Skeletal muscle tissue (tissue), 4 donors: ENCODE measurements around the gene DDX18. TPM values are rescaled to one million over a fixed set of nuclear protein-coding genes. Genes with fewer than 3 reads are reported as not detected.
"Not testable (repeated sequence)": the region's sequence is repeated elsewhere in the genome, so short reads cannot be mapped to it uniquely, and the experiment has no call there.

Experiments
- H3K27ac ChIP-seq: one replicate; pipeline ENCODE4 v1.7.0; 2013; ENCODE audit warnings: mild to moderate bottlenecking, low read depth, low read length, inconsistent platforms
- H3K27me3 ChIP-seq, 3 donors: one replicate each; pipeline ENCODE4 v1.7.0; 2013; ENCODE audit warnings: low read length in 3 of 3; ENCODE audit not compliant: control insufficient read depth in 3 of 3, insufficient read depth in 3 of 3
- H3K36me3 ChIP-seq, 3 donors: one replicate each; pipeline ENCODE4 v1.7.0; 2013; ENCODE audit warnings: low read length in 3 of 3; ENCODE audit not compliant: control insufficient read depth in 3 of 3, insufficient read depth in 3 of 3
- H3K4me1 ChIP-seq, 3 donors: one replicate each; pipeline ENCODE4 v1.7.0; 2013; ENCODE audit warnings: low read length in 3 of 3, mild to moderate bottlenecking in 3 of 3; ENCODE audit not compliant: control insufficient read depth in 3 of 3, insufficient read depth in 3 of 3
- H3K4me3 ChIP-seq, 3 donors: one replicate each; pipeline ENCODE4 v1.7.0; 2013; ENCODE audit warnings: low read length in 3 of 3
- H3K9ac ChIP-seq, 3 donors: one replicate each; pipeline ENCODE4 v1.7.0; 2013; ENCODE audit warnings: low read length in 3 of 3, mild to moderate bottlenecking in 3 of 3, moderate library complexity in 2 of 3, low read depth in 1 of 3
- H3K9me3 ChIP-seq, 3 donors: one replicate each; pipeline ENCODE4 v1.7.0; 2013; ENCODE audit warnings: low read length in 3 of 3; ENCODE audit not compliant: control insufficient read depth in 3 of 3
- total RNA-seq: library from RNA; depleted of rRNA; stranded (reverse); fragments of >200 nt; gene quantifications from one replicate; pipeline ENCODE4 v1.2.3, GENCODE V29; 2014
- donor health status: Osteomylitis.

The DDX18 gene
- total RNA-seq, 1 donor from 2014 or later, result 32.4 TPM

GRCh38 chr2:117801826-117802225, 12.7 kb upstream of the DDX18 start:
- H3K9ac ChIP-seq, result no peak overlapping the region
- H3K4me3 ChIP-seq, result no peak overlapping the region
- no peaks in the 10 kb centered on the region for H3K36me3 ChIP-seq
- no peaks in the 10 kb centered on the region for H3K9me3 ChIP-seq
- H3K4me1 ChIP-seq, result no peaks in the 10 kb centered on the region
- H3K27ac ChIP-seq, result no peak overlapping the region
- H3K27me3 ChIP-seq, result peaks cover 2 to 13% (median 3%) of the 10 kb centered on the region in 3 donors

- not testable (repeated sequence) for H3K36me3 ChIP-seq, H3K9ac ChIP-seq, H3K4me3 ChIP-seq, H3K9me3 ChIP-seq, H3K27ac ChIP-seq, H3K4me1 ChIP-seq
- peaks cover 2 to 13% (median 3%) of the 10 kb centered on the region in 3 donors for H3K27me3 ChIP-seq
These were observed 10.7 kb upstream of the DDX18 start for GRCh38 chr2:117803644-117804325.

GRCh38 chr2:117812443-117812842, 2.0 kb upstream of the DDX18 start:
- Histone ChIP-seq H3K4me1 (peaks cover 9 to 18% (median 10%) of the 10 kb centered on the region in 3 donors), H3K36me3 (peaks cover 0 to 6% (median 2%) of the 10 kb centered on the region in 3 donors), H3K27ac (no peak overlapping the region), H3K9me3 (no peaks in the 10 kb centered on the region), H3K4me3 (no peak overlapping the region), H3K9ac (no peak overlapping the region), H3K27me3 (no peaks in the 10 kb centered on the region)

- H3K36me3 ChIP-seq, result peaks cover 16 to 36% (median 31%) of the 10 kb centered on the region in 3 donors
- H3K4me3 ChIP-seq, result peak overlapping the region in 2 of 3 donors; percentile 95 to 99
- peaks cover 9 to 18% (median 10%) of the 10 kb centered on the region in 3 donors for H3K4me1 ChIP-seq
- H3K27ac ChIP-seq, result no peak overlapping the region
- no peaks in the 10 kb centered on the region for H3K9me3 ChIP-seq
- no peaks in the 10 kb centered on the region for H3K27me3 ChIP-seq
- H3K9ac ChIP-seq, result no peak overlapping the region
These were observed 1.5 kb downstream of the DDX18 start for GRCh38 chr2:117815946-117816345.

- H3K9me3 ChIP-seq, result no peaks in the 10 kb centered on the region
- no peak overlapping the region for H3K27ac ChIP-seq
- H3K27me3 ChIP-seq, result no peaks in the 10 kb centered on the region
- H3K4me1 ChIP-seq, result peaks cover 9 to 18% (median 10%) of the 10 kb centered on the region in 3 donors
- H3K36me3 ChIP-seq, result peaks cover 31 to 65% (median 56%) of the 10 kb centered on the region in 3 donors
- no peak overlapping the region for H3K9ac ChIP-seq
- H3K4me3 ChIP-seq, result no peak overlapping the region
These were observed 4.4 kb downstream of the DDX18 start for GRCh38 chr2:117818921-117819320.

- Histone ChIP-seq H3K27me3 (no peaks in the 10 kb centered on the region), H3K27ac (no peak overlapping the region), H3K9ac (no peak overlapping the region), H3K36me3 (peaks cover 34 to 80% (median 68%) of the 10 kb centered on the region in 3 donors), H3K9me3 (no peaks in the 10 kb centered on the region), H3K4me1 (peaks cover 6 to 11% (median 6%) of the 10 kb centered on the region in 3 donors), H3K4me3 (no peak overlapping the region)
These were observed 6.0 kb downstream of the DDX18 start for GRCh38 chr2:117820444-117820843.

- H3K9me3 ChIP-seq, result no peaks in the 10 kb centered on the region
- no peak overlapping the region for H3K4me3 ChIP-seq
- no peaks in the 10 kb centered on the region for H3K27me3 ChIP-seq
- H3K9ac ChIP-seq, result no peak overlapping the region
- H3K4me1 ChIP-seq, result no peaks in the 10 kb centered on the region
- H3K36me3 ChIP-seq, result peaks cover 56 to 97% (median 79%) of the 10 kb centered on the region in 3 donors
- H3K27ac ChIP-seq, result no peak overlapping the region
These were observed 10.9 kb downstream of the DDX18 start for GRCh38 chr2:117825437-117825836.

GRCh38 chr2:117827464-117827863, 13.0 kb downstream of the DDX18 start:
- H3K36me3 ChIP-seq, result peaks cover 43 to 85% (median 70%) of the 10 kb centered on the region in 3 donors
- H3K4me1 ChIP-seq, H3K9me3 ChIP-seq, H3K27me3 ChIP-seq, H3K9ac ChIP-seq, H3K4me3 ChIP-seq, H3K27ac ChIP-seq: not testable (repeated sequence)

GRCh38 chr2:117828870-117829269, 14.4 kb downstream of the DDX18 start:
- Histone ChIP-seq H3K36me3 (peaks cover 46 to 85% (median 71%) of the 10 kb centered on the region in 3 donors), H3K9ac (no peak overlapping the region), H3K4me3 (no peak overlapping the region), H3K4me1 (no peaks in the 10 kb centered on the region), H3K27ac (no peak overlapping the region), H3K9me3 (no peaks in the 10 kb centered on the region), H3K27me3 (no peaks in the 10 kb centered on the region)

- Histone ChIP-seq H3K9me3 (no peaks in the 10 kb centered on the region), H3K9ac (no peak overlapping the region), H3K36me3 (peaks cover 26 to 54% (median 43%) of the 10 kb centered on the region in 3 donors), H3K4me3 (no peak overlapping the region), H3K4me1 (peaks cover 3 to 7% (median 4%) of the 10 kb centered on the region in 3 donors), H3K27ac (no peak overlapping the region), H3K27me3 (no peaks in the 10 kb centered on the region)
These were observed 17.8 kb downstream of the DDX18 start for GRCh38 chr2:117832332-117832731.
